Iris pigment epithelial cell (primary cell): ENCODE data around the gene MICU1.
"Not testable (repeated sequence)": the region's sequence is repeated elsewhere in the genome, so short reads cannot be mapped to it uniquely, and the experiment has no call there.

Experiments
- DNase-seq: peaks from one replicate; pipeline ENCODE4 v3.0.0-alpha.2; 2011; ENCODE audit warnings: low read depth

Gene MICU1

DNA sequence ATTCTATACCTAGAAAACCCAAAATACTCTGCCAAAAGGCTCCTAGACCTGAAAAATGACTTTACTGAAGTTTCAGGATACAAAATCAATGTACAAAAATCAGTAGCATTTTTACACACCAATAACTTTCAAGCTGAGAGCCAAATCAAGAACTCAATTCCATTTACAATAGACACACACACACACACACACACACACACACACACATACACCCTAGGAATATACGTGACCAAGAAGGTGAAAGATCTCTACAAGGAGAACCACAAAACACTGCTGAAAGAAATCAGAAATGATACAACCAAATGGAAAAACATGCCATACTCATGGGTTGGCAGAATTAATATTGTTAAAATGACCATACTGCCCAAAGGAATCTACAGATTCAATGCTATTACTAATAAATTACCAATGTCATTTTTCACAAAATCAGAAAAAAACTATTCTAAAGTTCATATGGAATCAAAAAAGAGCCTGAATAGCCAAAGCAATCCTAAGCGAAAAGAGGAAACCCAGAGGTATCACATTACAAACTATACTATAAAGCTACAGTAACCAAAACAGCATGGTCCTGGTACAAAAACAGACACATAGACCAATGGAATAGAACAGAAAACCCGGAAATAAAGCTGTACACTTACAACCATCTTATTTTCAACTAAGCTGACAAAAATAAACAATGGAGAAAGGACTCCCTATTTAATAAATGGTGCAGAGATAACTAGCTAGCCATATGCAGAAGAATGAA is 122.0 kb downstream of the MICU1 start:
- no peak for DNase-seq

DNA sequence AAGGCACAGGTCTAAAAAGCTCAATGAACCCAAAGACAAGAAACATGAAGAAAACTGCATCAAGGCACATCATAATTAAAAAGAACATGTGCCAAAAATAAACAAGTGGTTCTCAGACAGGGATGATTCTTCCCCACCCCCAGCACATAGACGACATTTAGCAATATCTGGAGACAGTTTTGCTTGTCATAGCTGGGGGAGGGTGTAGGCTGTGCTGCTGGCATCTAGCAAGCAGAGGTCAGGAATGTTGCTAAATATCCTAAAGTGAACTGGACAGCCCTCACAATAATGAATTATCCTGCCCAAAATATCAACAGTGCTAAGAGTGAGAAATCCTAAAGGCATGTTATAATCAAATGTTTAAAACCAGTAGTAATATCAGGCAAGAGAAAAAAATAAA is 122.6 kb downstream of the MICU1 start:
- DNase-seq: peak; percentile 71

GRCh38 chr10:72502581-72502980 is 123.3 kb downstream of the MICU1 start:
- DNase-seq: no peak

- no peak for DNase-seq
These were observed 126.2 kb downstream of the MICU1 start for GRCh38 chr10:72499701-72500100.

- peak; percentile 83 for DNase-seq
These were observed 134.9 kb downstream of the MICU1 start for GRCh38 chr10:72490951-72491350.

- no peak for DNase-seq
These were observed 138.4 kb downstream of the MICU1 start for GRCh38 chr10:72487521-72487920.

DNA sequence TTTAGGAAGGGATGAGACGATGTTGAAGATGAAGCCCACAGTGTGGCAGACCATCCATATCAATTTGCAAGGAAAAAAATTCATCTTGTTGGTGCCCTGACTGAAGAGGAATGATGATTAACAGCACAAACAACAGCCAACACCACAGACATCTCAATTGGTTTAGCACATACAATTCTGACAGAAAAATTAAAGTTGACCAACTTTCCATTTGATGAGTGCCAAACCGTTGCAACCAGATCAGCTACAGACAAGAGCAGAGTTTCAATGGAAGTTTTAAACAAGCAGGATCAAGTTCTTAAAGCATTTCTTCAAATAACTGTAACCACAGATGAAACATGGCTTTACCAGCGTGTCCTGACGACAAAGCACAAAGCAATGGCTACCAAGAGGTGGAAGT is 138.8 kb downstream of the MICU1 start:
- no peak for DNase-seq

GRCh38 chr10:72485701-72486100 is 140.2 kb downstream of the MICU1 start:
- no peak for DNase-seq

GRCh38 chr10:72484521-72484920 is 141.4 kb downstream of the MICU1 start:
- no peak for DNase-seq

DNA sequence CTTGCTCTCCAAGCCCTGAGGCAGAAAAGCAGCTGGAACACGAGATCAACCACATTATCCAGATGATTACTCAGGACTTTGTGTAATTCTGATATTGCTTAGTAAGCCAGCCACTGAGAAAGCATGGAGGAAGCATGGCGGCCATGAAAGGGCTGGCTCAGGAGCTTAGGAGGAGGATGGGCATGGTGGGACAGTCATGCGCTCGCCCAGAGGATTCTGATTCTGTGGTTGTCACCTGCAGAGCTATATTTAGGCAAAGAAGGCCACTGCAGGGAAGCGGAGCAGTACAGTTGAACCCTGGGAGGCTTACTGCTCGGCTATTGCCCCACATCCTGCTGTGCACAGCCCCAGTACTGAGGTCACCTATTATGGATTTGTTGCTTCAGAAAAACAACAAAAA is 142.4 kb downstream of the MICU1 start:
- peak; percentile 19 for DNase-seq

GRCh38 chr10:72480861-72481260 is 145.0 kb downstream of the MICU1 start:
- DNase-seq: no peak

- no peak for DNase-seq
These were observed 148.4 kb downstream of the MICU1 start for GRCh38 chr10:72477463-72477862.

- no peak for DNase-seq
These were observed 153.6 kb downstream of the MICU1 start for GRCh38 chr10:72472306-72472705.

DNA sequence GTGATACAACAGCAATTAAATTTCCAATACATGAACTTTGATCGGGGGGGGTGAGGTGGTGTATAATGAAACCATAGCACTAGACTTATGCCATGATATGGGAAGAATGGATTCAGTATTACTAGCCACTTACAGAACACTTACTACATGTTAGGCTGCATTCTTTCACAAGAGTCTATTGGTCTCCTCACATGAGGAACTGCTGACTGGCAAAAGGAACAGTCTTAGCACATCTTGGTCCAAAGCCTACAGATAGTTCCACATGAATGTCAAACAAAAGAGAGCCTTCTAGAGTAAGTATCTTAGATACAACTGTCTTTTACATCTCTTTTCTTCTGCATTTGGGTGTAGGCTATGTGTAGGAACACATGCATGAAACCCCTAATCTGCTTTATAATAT is 155.2 kb downstream of the MICU1 start:
- DNase-seq: no peak

DNA sequence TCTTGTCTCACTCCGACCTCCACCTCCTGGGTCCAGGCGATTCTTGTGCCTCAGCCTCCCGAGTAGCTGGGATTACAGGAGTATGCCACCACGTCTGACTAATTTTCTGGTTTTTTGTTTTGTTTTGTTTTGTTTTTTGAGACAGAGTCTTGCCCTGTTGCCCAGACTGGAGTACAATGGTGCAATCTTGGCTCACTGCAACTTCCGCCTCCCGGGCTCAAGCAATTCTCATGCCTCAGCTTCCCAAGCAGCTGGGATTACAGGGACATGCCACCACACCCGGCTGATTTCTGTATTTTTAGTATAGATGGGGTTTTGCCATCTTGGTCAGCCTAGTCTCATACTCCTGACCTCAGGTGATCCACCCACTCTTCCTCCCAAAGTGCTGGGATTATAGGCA is 158.8 kb downstream of the MICU1 start:
- not testable (repeated sequence) for DNase-seq

GRCh38 chr10:72466018-72466417 is 159.9 kb downstream of the MICU1 start:
- DNase-seq: no peak

GRCh38 chr10:72464438-72464837 is 161.4 kb downstream of the MICU1 start:
- DNase-seq: no peak

DNA sequence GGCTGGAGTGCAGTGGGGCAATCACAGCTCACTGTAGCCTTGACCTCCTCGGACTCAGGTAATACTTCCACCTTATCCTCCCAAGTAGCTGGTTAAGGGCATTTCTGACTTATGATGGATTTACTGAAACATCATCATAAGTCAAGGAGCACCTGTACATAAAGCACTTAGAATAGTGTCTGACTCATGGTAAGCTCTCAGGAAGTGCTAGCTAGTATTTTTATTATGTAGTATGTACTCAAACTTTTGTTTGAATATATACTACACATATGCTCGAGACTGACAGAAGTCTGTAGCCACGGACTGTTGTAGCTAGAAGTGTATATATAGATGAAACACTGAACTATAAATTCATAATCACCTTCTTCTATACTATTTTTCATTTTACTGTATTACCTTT is 163.6 kb downstream of the MICU1 start:
- no peak for DNase-seq

DNA sequence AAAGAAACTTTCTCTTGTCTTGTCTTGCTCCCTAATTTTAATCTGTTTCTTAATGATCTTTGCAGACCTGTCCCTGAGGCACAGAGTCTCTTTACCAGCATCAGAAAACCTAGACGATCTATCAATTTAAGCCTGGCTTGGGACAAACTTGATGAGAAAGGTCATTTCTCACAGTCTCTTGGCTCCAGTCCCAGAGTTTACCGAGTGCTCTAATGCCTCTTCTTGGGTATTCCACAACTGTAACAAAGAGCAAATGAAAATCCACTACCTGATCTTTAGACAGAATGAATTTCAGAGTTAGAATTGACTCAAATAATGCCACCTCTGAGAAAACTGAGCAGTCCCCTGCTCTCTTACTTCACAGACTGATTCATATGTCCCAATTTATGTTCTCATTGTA is 164.8 kb downstream of the MICU1 start:
- DNase-seq: peak; percentile 27

DNA sequence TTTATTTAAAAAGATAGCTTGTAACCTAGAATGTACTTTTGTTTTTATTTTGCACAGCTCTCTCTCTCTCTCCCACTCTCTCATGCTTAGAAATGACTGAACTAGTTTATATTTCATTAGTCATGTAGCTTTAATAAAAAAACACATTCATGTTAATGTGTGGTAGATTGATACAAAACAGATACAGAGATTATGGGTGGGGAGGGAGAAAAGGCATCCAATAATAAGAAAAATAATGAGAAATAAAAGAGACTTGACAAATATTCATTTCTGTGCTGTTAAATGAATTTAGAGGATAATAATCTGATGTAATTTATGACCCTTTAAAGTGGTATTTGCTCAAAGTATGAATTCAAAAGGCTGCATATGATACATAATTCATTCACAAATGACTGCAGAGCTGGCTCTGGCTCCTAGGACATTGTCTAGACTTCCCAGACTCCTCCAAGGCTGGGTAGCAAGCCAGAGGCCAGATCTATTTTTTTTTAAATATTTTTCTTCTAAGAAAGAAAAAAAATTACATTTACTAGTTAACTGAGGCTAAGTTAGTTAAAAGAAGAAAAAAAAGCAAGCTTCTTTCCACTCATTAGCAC is 165.5 kb downstream of the MICU1 start:
- DNase-seq: no peak

GRCh38 chr10:72459301-72459700 is 166.6 kb downstream of the MICU1 start:
- no peak for DNase-seq

- DNase-seq: peak; percentile 35
These were observed 169.8 kb downstream of the MICU1 start for GRCh38 chr10:72455889-72456595.

- no peak for DNase-seq
These were observed 175.9 kb downstream of the MICU1 start for GRCh38 chr10:72449941-72450441.
